Sigmoid colon (tissue), 7 donors: Measurements from ENCODE around the gene NFE2L3. TPM values are rescaled to one million over a fixed set of nuclear protein-coding genes. Genes with fewer than 3 reads are reported as not detected.

Source experiments
- DNase-seq: peaks from one replicate; pipeline ENCODE4 v3.0.0-alpha.2; 2019
- H3K27ac ChIP-seq, 4 donors: fragments of 200-600 bp; sonication (generic); one replicate each; pipeline ENCODE4 v1.5.1; 2016 to 2019; ENCODE audit warnings: mild to moderate bottlenecking in 1 of 4
- H3K27me3 ChIP-seq, 3 donors: fragments of 200-600 bp; sonication (generic); one replicate each; pipeline ENCODE4 v1.5.1; 2019; ENCODE audit warnings: mild to moderate bottlenecking in 1 of 3
- H3K36me3 ChIP-seq, 4 donors: fragments of 200-600 bp; sonication (generic); one replicate each; pipeline ENCODE4 v1.5.1; 2016 to 2019
- H3K4me1 ChIP-seq, 4 donors: fragments of 200-600 bp; sonication (generic); one replicate each; pipeline ENCODE4 v1.5.1; 2017 to 2019
- H3K4me3 ChIP-seq, 4 donors: fragments of 200-600 bp; sonication (generic); one replicate each; pipeline ENCODE4 v1.5.1; 2017 to 2019; ENCODE audit warnings: mild to moderate bottlenecking in 2 of 4, moderate library complexity in 1 of 4
- H3K9me3 ChIP-seq, 4 donors: fragments of 200-600 bp in 3 of 4; sonication (generic) in 3 of 4; one replicate each; pipeline versions ENCODE4 v1.5.1 to v1.6.1; 2013 to 2019
- CTCF ChIP-seq, 4 experiments: fragments of 450-650 bp in 3 of 4; fragments of 200-600 bp in 1 of 4; IDR thresholded peaks; one replicate each; pipeline ENCODE4 v1.5.1; 2016 to 2019; ENCODE audit warnings: antibody characterized with exemption in 4 of 4, mild to moderate bottlenecking in 3 of 4, moderate library complexity in 2 of 4
- EP300 ChIP-seq, 4 donors: sonication (generic); formaldehyde crosslinking; IDR thresholded peaks; one replicate each; pipeline ENCODE4 v1.6.1; 2017; ENCODE audit warnings: antibody characterized with exemption in 4 of 4
- POLR2A ChIP-seq, 2 donors: fragments of 450-650 bp; IDR thresholded peaks; one replicate each; pipeline ENCODE4 v1.6.1; 2016; ENCODE audit warnings: antibody characterized with exemption in 2 of 2, mild to moderate bottlenecking in 2 of 2, moderate library complexity in 2 of 2
- POLR2AphosphoS5 ChIP-seq, 4 donors: sonication (generic); formaldehyde crosslinking; IDR thresholded peaks; one replicate each; pipeline ENCODE4 v1.6.1; 2017; ENCODE audit warnings: antibody characterized with exemption in 4 of 4
- WGBS, 2 donors: extraction: QIAGEN DNeasy Blood & Tissue Kit; methylation state at CpG; one replicate each; pipeline ENCODE4 v1.1.7; 2013; 5-methylcytosine and 5-hydroxymethylcytosine counted together
- intact Hi-C: fragments of 100-400 bp; cut with DNase I; formaldehyde crosslinking; loops from one replicate; pipeline ENCODE4 v1.15.1; 2023
- polyA plus RNA-seq, 3 donors: library from polyadenylated mRNA; stranded (reverse); fragments of 200-250 nt; gene quantifications; one replicate each; pipeline ENCODE4 v1.2.3, GENCODE V29; 2013
- total RNA-seq, 4 donors: library from RNA; depleted of rRNA; stranded (reverse); fragments of >200 nt; gene quantifications; one replicate each; pipeline ENCODE4 v1.1.0, GENCODE V29; 2016
- donor health status: healthy with polysubstance abuse.
- donor health status: Bipolar disorder and iron deficiency.
- donor health status: healthy.

NFE2L3 gene
- total and polyA plus RNA-seq, 7 donors: 0.55 to 15.0 (median 1.9) TPM

- TF ChIP-seq EP300 (IDR thresholded peaks at IDR 0.05) (no peak), POLR2A (IDR thresholded peaks at IDR 0.05) (no peak), POLR2AphosphoS5 (IDR thresholded peaks at IDR 0.05) (no peak), CTCF (IDR thresholded peaks at IDR 0.05) (no peak)
Measured at GRCh38 chr7:26213807-26214515, 62.0 kb downstream of the NFE2L3 start.

GRCh38 chr7:26216049-26216448, 64.1 kb downstream of the NFE2L3 start:
- no peak for DNase-seq
- H3K27me3 ChIP-seq: peaks cover 0 to 3% (median 0%) of the 10 kb centered on the region in 3 donors
- no peak overlapping the region for H3K27ac ChIP-seq
- peaks cover 0 to 26% (median 3%) of the 10 kb centered on the region in 4 donors for H3K36me3 ChIP-seq
- H3K4me3 ChIP-seq: no peak overlapping the region
- H3K4me1 ChIP-seq: no peaks in the 10 kb centered on the region
- no peak for TF ChIP-seq POLR2AphosphoS5 (IDR thresholded peaks at IDR 0.05)
- TF ChIP-seq CTCF (IDR thresholded peaks at IDR 0.05): no peak
- no peak for TF ChIP-seq EP300 (IDR thresholded peaks at IDR 0.05)
- TF ChIP-seq POLR2A (IDR thresholded peaks at IDR 0.05): no peak
- 75 to 79% methylated on average over 2 of the region's 2 CpGs for WGBS, 2 donors
- intact Hi-C loops: no loop called here
- no peaks in the 10 kb centered on the region for H3K9me3 ChIP-seq

More at GRCh38 chr7:26213807-26214515, 62.0 kb downstream of the NFE2L3 start:
- DNase-seq: no peak
- no peak overlapping the region for H3K4me3 ChIP-seq
- H3K27ac ChIP-seq: no peak overlapping the region
- WGBS, 2 donors: 87 to 89% methylated on average over 5 of the region's 5 CpGs
- peaks cover 0 to 47% (median 18%) of the 10 kb centered on the region in 4 donors for H3K36me3 ChIP-seq
- H3K4me1 ChIP-seq: no peaks in the 10 kb centered on the region
- H3K27me3 ChIP-seq: no peaks in the 10 kb centered on the region
- no peaks in the 10 kb centered on the region for H3K9me3 ChIP-seq
- intact Hi-C loops: no loop called here

GRCh38 chr7:26224359-26224758, 72.4 kb downstream of the NFE2L3 start:
- no peaks in the 10 kb centered on the region for H3K4me1 ChIP-seq
- H3K27me3 ChIP-seq: peaks cover 0 to 4% (median under 1%) of the 10 kb centered on the region in 3 donors
- intact Hi-C loops: no loop called here
- no peak for DNase-seq
- TF ChIP-seq EP300 (IDR thresholded peaks at IDR 0.05): no peak
- TF ChIP-seq POLR2A (IDR thresholded peaks at IDR 0.05): no peak
- TF ChIP-seq CTCF (IDR thresholded peaks at IDR 0.05): no peak
- no peak for TF ChIP-seq POLR2AphosphoS5 (IDR thresholded peaks at IDR 0.05)
- 83 to 86% methylated on average over 5 of the region's 5 CpGs for WGBS, 2 donors
- H3K9me3 ChIP-seq: no peaks in the 10 kb centered on the region
- H3K36me3 ChIP-seq: no peaks in the 10 kb centered on the region
- H3K27ac ChIP-seq: no peak overlapping the region
- no peak overlapping the region for H3K4me3 ChIP-seq

DNA sequence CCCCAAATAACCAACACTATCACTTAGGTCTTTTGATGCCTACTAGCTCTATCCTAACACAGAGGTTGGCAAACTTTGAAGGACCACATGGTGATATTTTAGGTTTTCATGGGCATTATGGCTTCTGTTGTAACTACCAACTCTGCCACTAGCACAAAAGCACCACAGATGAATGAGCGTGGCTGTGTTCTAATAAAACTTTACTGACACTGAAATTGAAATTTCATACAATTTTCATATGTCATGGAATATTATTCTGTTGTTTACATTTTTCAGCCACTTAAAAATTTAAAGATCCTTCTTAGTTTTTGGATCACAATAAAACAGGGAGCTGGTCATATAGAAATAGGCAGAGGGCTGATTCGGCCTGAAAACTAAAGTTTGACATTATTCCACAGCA, 76.0 kb downstream of the NFE2L3 start:
- H3K27ac ChIP-seq: no peak overlapping the region
- no peaks in the 10 kb centered on the region for H3K36me3 ChIP-seq
- no peak overlapping the region for H3K4me3 ChIP-seq
- no peak for TF ChIP-seq POLR2A (IDR thresholded peaks at IDR 0.05)
- TF ChIP-seq EP300 (IDR thresholded peaks at IDR 0.05): no peak
- no peak for TF ChIP-seq POLR2AphosphoS5 (IDR thresholded peaks at IDR 0.05)
- no peak for TF ChIP-seq CTCF (IDR thresholded peaks at IDR 0.05)
- no peaks in the 10 kb centered on the region for H3K9me3 ChIP-seq
- H3K4me1 ChIP-seq: no peaks in the 10 kb centered on the region
- intact Hi-C loops: no loop called here
- DNase-seq: no peak
- H3K27me3 ChIP-seq: no peaks in the 10 kb centered on the region
- 90 to 92% methylated on average over 2 of the region's 2 CpGs for WGBS, 2 donors
